ENCODE data around the gene EP400.

EP400 gene

GRCh38 chr12:131919051-131919347 lies 30.7 kb upstream of the EP400 start:
- no peak for DNase-seq (ENCODE audit: low spot score)
- TF ChIP-seq CTCF (IDR thresholded peaks at IDR 0.05) = no peak
- Histone ChIP-seq H3K4me3 (no peak overlapping the region), H3K27ac (no peak overlapping the region)

GRCh38 chr12:131919366-131920156 lies 30.2 kb upstream of the EP400 start:
- no peak overlapping the region for H3K4me3 ChIP-seq
- DNase-seq (ENCODE audit: low spot score) = no peak
- no peak for TF ChIP-seq CTCF (IDR thresholded peaks at IDR 0.05)
- H3K27ac ChIP-seq = no peak overlapping the region

- Histone ChIP-seq H3K27ac (no peak overlapping the region), H3K4me3 (no peak overlapping the region)
- no peak for DNase-seq (ENCODE audit: low spot score)
- TF ChIP-seq CTCF (IDR thresholded peaks at IDR 0.05) = no peak
Measured at GRCh38 chr12:131920157-131920508, 29.6 kb upstream of the EP400 start.

GRCh38 chr12:131920902-131921840 lies 28.6 kb upstream of the EP400 start:
- Histone ChIP-seq H3K4me3 (no peak overlapping the region), H3K27ac (no peak overlapping the region)
- TF ChIP-seq CTCF (IDR thresholded peaks at IDR 0.05) = no peak
- no peak for DNase-seq (ENCODE audit: low spot score)

GRCh38 chr12:131921866-131922769 lies 27.6 kb upstream of the EP400 start:
- Histone ChIP-seq H3K4me3 (no peak overlapping the region), H3K27ac (no peak overlapping the region)
- DNase-seq (ENCODE audit: low spot score) = peak; percentile 72
- no peak for TF ChIP-seq CTCF (IDR thresholded peaks at IDR 0.05)

- Histone ChIP-seq H3K27ac (no peak overlapping the region), H3K4me3 (no peak overlapping the region)
- no peak for TF ChIP-seq CTCF (IDR thresholded peaks at IDR 0.05)
- DNase-seq (ENCODE audit: low spot score) = no peak
Measured at GRCh38 chr12:131922772-131923171, 27.0 kb upstream of the EP400 start.
